ENCODE measurements around the gene TMEM238. TPM values are rescaled to one million over a fixed set of nuclear protein-coding genes. Genes with fewer than 3 reads are reported as not detected.

The TMEM238 gene
- total RNA-seq, 1 donor from 2014 or later: 21.4 TPM

GRCh38 chr19:55353803-55354697 is 30.0 kb downstream of the TMEM238 start:
- TF ChIP-seq, protein P1, sequence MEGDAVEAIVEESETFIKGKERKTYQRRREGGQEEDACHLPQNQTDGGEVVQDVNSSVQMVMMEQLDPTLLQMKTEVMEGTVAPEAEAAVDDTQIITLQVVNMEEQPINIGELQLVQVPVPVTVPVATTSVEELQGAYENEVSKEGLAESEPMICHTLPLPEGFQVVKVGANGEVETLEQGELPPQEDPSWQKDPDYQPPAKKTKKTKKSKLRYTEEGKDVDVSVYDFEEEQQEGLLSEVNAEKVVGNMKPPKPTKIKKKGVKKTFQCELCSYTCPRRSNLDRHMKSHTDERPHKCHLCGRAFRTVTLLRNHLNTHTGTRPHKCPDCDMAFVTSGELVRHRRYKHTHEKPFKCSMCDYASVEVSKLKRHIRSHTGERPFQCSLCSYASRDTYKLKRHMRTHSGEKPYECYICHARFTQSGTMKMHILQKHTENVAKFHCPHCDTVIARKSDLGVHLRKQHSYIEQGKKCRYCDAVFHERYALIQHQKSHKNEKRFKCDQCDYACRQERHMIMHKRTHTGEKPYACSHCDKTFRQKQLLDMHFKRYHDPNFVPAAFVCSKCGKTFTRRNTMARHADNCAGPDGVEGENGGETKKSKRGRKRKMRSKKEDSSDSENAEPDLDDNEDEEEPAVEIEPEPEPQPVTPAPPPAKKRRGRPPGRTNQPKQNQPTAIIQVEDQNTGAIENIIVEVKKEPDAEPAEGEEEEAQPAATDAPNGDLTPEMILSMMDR (conservative IDR thresholded peaks at IDR 0.05; ENCODE audit: low read depth, low read length): no peak
- DNase-seq (ENCODE audit: low read depth): no peak
- peak overlapping the region; percentile 57 for H3K4me3 ChIP-seq (ENCODE audit: low read depth, low read length)

GRCh38 chr19:55353356-55353802 is 30.7 kb downstream of the TMEM238 start:
- no peak for DNase-seq (ENCODE audit: low read depth)
- peak overlapping the region; percentile 57 for H3K4me3 ChIP-seq (ENCODE audit: low read depth, low read length)
- TF ChIP-seq, protein P1 (conservative IDR thresholded peaks at IDR 0.05; ENCODE audit: low read depth, low read length): no peak

DNA sequence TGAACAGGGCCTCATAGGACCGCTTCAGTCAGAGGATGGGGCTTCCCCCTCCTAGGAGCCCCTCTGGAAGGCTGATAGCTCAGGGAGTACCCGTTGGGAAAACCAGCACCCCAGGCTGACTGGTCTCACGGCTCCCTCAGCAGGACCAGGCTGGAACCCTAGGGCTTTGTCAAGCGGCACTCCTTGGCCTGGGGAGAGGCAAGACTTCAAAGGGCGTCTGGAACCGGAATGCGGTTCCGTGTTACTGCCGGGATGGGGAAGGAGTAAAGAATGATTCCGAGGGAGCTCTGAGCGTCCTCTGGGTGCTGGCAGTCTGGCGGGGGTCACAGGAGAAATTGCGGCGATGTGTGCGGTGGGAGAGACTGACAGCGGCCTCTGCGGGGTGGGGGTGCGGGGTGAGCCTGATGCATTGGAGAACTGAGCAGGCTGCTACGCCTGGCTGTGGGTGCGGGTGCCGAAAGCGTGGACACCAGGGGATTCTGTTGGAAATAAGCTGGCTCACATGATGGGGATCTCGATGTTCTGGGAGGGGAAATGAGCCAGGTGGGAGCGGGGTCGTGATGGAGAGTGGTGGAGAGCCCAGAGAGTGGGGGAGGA is 31.4 kb downstream of the TMEM238 start:
- DNase-seq (ENCODE audit: low read depth): no peak
- no peak overlapping the region for H3K4me3 ChIP-seq (ENCODE audit: low read depth, low read length)
- TF ChIP-seq, protein P1 (conservative IDR thresholded peaks at IDR 0.05; ENCODE audit: low read depth, low read length): no peak

- no peak for DNase-seq (ENCODE audit: low read depth)
These were observed 32.1 kb downstream of the TMEM238 start for GRCh38 chr19:55352040-55352439.

GRCh38 chr19:55350620-55351315 is 33.3 kb downstream of the TMEM238 start:
- no peak for DNase-seq (ENCODE audit: low read depth)
- TF ChIP-seq, protein P1 (conservative IDR thresholded peaks at IDR 0.05; ENCODE audit: low read depth, low read length): no peak
- no peak overlapping the region for H3K4me3 ChIP-seq (ENCODE audit: low read depth, low read length)

More at GRCh38 chr19:55352040-55352439, 32.1 kb downstream of the TMEM238 start:
- TF ChIP-seq, protein P1 (conservative IDR thresholded peaks at IDR 0.05; ENCODE audit: low read depth, low read length): no peak
- H3K4me3 ChIP-seq (ENCODE audit: low read depth, low read length): no peak overlapping the region

- TF ChIP-seq, protein P1 (conservative IDR thresholded peaks at IDR 0.05; ENCODE audit: low read depth, low read length): no peak
- no peak overlapping the region for H3K4me3 ChIP-seq (ENCODE audit: low read depth, low read length)
- DNase-seq (ENCODE audit: low read depth): no peak
These were observed 35.6 kb downstream of the TMEM238 start for GRCh38 chr19:55348317-55349034.

Data from epithelial cell of proximal tubule (primary cell).